HG03108 (cell line): ENCODE measurements around the gene INPPL1.

Source experiments
- ATAC-seq: cut with Tn5 transposase; IDR thresholded peaks from one replicate; pipeline ENCODE4 v1.9.1; 2021; ENCODE audit warnings: moderate library complexity; ENCODE audit not compliant: unreplicated experiment

The INPPL1 gene

DNA sequence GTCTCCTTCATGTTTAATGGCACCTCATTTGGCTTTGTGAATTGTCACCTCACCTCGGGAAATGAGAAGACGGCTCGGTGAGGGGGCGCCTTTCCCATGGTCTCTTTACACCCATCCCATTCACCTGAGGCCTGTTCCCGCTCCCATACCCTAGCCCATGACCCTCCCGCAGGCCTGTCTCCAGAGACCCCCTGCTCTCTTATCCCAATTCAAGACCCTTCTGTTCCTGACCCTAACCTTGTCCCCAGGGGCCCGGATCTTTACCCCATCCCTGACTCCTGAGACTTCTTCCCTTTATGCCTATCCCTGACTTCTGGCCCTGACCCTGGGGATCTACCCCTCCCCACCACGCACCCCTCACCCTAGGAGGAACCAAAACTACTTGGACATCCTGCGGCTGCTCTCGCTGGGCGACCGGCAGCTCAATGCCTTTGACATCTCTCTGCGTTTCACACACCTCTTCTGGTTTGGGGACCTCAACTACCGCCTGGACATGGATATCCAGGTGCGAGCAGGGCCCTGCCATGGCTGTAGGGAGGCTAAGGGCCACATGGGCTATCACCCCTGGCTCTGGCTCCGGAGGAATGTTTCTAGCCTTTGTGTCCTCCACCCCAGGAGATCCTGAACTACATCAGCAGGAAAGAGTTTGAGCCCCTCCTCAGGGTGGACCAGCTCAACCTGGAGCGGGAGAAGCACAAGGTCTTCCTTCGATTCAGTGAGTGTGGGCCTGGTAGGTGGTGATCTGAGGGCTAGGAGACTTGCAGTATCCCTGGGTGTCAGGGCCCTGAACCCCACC is 7.9 kb downstream of the INPPL1 start:
- ATAC-seq: no peak

- ATAC-seq: no peak
These were observed 8.6 kb downstream of the INPPL1 start for GRCh38 chr11:72233056-72233772.

DNA sequence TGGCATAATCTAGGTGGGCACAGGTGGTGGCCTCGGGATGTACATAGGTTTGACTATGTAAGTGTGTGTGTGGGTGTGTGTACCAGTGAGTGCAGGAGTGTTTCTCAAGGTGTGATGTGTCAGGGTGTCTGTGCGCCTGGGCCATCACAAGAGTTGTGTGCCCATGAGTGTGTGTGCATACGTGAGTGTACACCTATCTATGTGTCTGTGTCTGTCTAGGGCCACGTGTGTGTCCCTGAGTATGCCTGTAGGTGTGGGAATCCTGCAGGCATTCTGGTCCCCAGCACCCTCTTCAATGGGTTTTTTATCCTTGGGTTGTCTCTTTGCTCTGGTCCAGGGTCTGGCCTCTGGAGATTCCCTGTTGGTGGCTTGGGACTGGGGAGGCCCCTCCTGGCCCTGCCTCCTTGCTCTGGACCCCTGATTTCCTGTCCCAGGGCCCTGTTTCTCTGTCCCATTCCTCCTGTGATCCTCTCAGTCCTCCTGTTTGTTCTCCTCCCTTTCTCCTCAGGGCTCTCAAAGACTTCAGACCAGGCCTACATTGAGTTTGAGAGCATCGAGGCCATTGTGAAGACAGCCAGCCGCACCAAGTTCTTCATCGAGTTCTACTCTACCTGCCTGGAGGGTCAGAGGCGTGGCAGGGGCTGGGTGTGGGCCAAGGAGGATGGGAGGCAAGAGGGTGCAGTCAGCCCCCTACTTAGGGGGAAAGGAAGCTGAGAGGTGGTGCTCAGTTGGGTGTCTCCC is 9.4 kb downstream of the INPPL1 start:
- no peak for ATAC-seq

- ATAC-seq: no peak
These were observed 9.9 kb downstream of the INPPL1 start for GRCh38 chr11:72234514-72234830.

- no peak for ATAC-seq
These were observed 10.4 kb downstream of the INPPL1 start for GRCh38 chr11:72234920-72235319.

DNA sequence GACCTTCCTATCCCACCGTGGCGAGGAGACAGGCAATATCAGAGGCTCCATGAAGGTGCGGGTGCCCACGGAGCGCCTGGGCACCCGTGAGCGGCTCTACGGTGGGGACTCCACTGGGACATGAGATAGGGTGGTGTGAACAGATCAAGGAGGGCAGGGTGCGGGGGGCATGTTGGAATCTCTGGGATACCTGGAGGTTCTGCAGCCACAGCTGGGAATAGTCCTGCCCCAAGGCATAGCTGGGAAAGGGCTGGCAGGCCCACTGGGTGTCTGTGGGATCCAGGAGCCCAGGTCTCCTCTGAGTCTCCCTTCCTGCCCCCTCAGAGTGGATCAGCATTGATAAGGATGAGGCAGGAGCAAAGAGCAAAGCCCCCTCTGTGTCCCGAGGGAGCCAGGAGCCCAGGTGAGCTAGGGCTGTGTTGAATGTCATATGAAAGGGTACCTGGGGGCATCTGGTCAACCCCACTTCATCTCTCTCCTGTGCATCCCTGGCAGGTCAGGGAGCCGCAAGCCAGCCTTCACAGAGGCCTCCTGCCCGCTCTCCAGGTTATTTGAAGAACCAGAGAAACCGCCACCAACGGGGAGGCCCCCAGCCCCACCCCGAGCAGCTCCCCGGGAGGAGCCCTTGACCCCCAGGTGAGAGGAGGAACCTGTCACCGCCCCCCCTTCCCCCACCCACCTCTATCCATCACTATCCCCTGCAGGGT is 10.9 kb downstream of the INPPL1 start:
- no peak for ATAC-seq

DNA sequence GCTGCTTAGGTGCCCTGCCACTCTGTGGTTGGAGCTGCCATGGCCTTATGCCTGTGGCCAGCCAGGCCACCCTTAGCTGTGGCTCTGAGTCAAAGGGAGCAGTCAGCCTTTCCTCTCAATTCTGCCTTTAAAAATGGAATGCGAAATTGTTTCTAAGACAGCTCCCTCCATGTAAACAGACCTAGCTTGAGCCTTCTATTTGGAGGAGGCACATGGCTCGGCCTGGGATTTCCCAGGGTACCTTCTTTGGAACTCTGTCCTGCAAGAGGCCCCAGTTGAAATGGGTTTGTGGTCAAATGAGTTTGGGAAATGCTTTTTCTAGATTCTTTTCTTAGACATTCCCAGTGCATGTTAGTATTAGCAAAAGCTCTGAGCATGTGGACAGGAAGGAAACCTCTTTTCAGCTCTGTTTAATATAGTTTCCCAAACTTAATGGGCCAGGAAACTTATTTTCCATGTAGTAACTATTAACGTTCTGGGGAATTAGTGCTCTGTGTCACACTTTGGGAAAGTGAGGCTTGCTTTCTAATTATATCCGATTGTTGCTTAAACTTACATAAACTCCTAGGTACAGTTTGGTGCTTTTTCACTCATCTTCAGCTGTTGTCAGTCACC is 11.6 kb downstream of the INPPL1 start:
- ATAC-seq: no peak

- no peak for ATAC-seq
These were observed 12.2 kb downstream of the INPPL1 start for GRCh38 chr11:72236774-72237111.

DNA sequence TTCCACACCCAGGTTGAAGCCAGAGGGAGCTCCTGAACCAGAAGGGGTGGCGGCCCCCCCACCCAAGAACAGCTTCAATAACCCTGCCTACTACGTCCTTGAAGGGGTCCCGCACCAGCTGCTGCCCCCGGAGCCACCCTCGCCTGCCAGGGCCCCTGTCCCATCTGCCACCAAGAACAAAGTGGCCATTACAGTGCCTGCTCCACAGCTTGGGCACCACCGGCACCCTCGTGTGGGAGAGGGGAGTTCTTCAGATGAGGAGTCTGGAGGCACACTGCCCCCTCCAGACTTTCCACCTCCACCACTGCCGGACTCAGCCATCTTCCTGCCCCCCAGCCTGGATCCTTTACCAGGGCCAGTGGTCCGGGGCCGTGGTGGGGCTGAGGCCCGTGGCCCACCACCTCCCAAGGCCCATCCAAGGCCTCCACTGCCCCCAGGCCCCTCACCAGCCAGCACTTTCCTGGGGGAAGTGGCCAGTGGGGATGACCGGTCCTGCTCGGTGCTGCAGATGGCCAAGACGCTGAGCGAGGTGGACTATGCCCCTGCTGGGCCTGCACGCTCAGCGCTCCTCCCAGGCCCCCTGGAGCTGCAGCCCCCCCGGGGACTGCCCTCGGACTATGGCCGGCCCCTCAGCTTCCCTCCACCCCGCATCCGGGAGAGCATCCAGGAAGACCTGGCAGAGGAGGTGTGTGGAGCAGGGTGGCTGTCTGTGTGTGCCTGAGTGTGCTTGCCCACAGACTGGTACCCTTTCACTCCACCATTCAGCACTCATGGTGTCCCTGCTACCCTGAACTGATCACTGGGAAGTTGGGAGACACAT is 12.8 kb downstream of the INPPL1 start:
- ATAC-seq: no peak

DNA sequence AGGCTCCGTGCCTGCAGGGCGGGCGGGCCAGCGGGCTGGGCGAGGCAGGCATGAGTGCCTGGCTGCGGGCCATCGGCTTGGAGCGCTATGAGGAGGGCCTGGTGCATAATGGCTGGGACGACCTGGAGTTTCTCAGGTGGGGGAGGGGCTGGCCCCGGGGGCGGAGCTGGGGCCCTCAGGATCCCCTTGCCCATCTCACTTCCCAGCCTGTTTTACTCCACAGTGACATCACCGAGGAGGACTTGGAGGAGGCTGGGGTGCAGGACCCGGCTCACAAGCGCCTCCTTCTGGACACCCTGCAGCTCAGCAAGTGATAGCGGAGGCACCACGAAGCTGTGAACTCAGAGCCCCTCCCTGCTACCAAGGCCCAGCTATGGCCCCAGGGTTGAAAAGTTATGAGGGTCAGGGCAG is 13.5 kb downstream of the INPPL1 start:
- no peak for ATAC-seq

DNA sequence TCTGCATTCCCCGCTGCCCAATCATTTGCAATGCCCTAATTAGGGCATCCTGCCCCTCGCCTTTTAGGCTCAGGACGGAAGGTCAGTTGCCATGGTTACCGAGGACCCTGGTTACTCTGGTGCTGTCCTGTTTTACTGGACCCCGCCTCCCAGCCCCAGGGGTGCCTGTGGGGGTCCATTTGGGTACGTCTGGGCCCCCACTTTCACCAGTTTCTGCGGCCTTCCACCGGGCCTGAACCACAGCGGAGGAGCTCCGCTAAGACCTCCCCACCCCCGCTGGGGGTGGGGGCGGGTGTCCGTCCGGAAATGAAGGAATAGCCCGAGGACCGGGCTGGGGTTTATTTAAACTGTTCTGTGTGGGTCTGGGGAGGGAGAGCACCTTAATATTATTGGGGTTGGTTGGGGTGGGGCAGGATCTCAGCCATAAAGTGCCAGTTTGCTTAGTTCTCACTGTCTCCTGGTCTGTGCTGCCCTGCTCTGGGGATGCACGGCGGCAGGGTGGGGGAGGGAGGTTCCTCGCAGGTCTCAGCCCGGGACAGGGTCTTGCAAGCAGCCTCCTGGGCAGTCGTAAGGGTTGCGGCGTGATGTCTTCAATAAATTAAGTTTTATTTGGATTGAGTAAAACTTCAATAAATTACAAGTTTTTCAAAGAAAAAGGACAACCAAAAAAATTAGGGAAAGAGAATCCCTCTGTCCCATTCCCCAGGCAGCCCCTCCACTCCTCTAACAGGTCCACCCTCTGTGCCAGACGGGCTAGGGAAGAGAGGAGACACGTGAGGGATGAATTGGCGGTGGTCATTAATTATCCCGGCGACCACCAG is 14.1 kb downstream of the INPPL1 start:
- no peak for ATAC-seq

GRCh38 chr11:72239313-72239848 is 14.8 kb downstream of the INPPL1 start:
- ATAC-seq: no peak

DNA sequence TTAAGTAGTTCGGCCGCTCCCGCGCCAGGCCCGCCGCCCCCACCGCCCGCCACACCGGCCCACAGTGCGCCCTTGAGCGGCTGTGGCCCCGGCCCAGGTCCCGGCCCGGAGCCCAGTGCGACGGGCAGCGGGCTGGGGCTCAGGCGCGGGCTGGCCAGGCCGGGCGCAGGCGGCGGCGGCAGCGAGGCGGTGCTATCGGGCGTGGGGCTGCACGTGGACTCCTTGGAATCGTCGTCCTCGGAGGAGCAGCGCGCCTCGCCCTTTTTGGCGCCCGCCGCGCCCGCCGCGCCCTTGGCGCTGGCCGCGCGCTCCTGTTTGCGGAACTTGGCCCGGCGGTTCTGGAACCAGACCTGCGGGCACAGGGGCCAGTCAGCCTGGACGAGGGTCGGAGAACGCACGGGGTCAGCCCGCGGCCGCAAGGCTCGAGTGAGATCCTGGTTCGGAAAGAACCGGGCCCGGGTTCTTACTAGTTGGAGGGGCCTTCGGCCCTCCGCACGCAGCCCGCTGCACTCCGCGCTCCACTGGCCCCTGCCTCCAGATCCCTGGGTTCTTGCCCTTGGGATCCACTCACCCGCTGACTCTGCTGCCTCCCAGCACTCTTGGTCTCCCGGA is 15.4 kb downstream of the INPPL1 start:
- ATAC-seq: no peak

- no peak for ATAC-seq
These were observed 16.1 kb downstream of the INPPL1 start for GRCh38 chr11:72240461-72241290.

DNA sequence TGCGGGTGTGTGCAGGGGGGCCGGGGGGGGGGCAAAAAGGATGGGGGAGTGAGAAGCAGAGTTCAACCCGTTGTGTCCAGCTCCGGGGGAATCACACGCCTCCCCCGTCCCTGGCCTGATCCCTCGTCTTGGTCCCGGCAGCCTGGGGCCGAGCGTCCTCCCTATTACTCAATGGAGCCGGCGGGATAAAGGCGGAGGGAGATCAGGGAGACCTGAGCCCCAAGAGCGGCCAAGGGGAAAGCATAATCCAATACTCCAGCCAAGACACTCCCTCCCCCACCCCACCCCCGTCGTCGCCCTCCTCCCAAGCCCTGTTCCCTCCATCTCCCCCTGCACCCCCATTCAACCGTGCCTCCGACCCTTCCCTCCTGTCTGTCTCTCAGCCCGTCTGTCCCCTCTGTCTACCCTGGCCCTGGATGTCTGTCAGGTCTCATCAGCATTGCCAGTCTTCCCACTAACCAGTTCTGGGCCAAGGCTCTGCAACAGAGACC is 16.8 kb downstream of the INPPL1 start:
- ATAC-seq: no peak

DNA sequence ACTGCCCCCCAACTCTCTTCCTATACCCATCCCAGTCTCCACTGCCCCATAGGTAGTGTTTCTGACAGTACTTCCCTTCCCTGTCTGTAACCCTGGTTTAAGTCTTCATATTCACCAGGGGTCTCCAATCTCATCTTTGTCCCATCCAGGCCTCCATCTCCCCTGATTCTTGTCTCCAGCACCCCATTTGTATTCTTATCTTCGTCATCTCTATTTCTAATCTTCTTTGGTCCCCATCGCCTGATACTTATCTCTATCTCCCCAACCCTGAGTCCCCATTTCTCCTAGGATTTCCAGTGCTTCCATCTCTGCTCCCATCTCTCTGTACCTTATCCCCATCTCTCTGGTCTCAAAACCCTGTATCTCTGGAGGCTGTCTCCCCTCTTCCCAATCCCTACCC is 17.6 kb downstream of the INPPL1 start:
- ATAC-seq: no peak
